ENCODE data around the gene MLH3. TPM values are rescaled to one million over a fixed set of nuclear protein-coding genes. Genes with fewer than 3 reads are reported as not detected.

The MLH3 gene
- total and polyA plus RNA-seq, 4 donors = 5.8 to 29.7 (median 9.9) TPM

DNA sequence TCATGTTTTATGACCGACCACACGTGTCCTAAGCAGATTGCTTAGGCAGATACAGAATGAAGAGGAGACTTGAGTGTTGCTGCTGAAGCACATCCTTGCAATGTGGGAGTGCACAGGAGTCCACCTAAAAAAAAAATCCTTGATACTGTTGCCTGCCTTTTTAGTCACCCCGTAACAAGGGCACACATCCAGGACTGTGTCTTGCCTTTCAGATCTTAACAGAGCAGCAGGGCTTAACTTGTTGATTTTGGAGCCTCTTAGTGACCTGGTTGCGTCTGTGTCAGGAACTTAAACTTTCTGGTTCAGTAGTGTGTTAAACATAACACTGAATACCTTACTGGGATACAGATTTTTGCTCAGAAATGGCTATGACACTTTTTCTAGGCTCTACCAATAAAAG, 42.1 kb downstream of the MLH3 start:
- Histone ChIP-seq H3K27me3 (ENCODE audit: control insufficient read depth in 4 of 4, insufficient read depth in 4 of 4, low read length in 3 of 4) (no peaks in the 10 kb centered on the region), H3K9me3 (ENCODE audit: control insufficient read depth in 4 of 4, low read length in 3 of 4) (no peaks in the 10 kb centered on the region), H3K27ac (ENCODE audit: low read depth in 1 of 2, low read length in 2 of 2) (no peak overlapping the region), H3K9ac (ENCODE audit: low read depth in 1 of 2, low read length in 2 of 2) (no peak overlapping the region), H3K4me3 (ENCODE audit: low read depth in 1 of 3, low read length in 3 of 3) (no peak overlapping the region), H3K36me3 (ENCODE audit: control insufficient read depth in 4 of 4, insufficient read depth in 3 of 4, low read depth in 1 of 4, low read length in 3 of 4) (peaks cover 7 to 55% (median 36%) of the 10 kb centered on the region in 4 donors), H3K4me1 (ENCODE audit: control insufficient read depth in 4 of 4, insufficient read depth in 4 of 4, low read length in 3 of 4) (peaks cover 0 to 3% (median under 1%) of the 10 kb centered on the region in 4 donors)
- TF ChIP-seq FOXA1 (IDR thresholded peaks at IDR 0.05) (no peak), HNF4A (conservative IDR thresholded peaks at IDR 0.05) (no peak), YY1 (IDR thresholded peaks at IDR 0.05) (no peak), NR2F2 (IDR thresholded peaks at IDR 0.05) (no peak), SP1 (IDR thresholded peaks at IDR 0.05) (no peak), FOXA2 (IDR thresholded peaks at IDR 0.05) (no peak)
- TF ChIP-seq, protein P1, sequence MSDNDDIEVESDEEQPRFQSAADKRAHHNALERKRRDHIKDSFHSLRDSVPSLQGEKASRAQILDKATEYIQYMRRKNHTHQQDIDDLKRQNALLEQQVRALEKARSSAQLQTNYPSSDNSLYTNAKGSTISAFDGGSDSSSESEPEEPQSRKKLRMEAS (IDR thresholded peaks at IDR 0.05) = no peak
- no peak for DNase-seq (ENCODE audit: low spot score)
- WGBS = 95% methylated on average over 4 of the region's 4 CpGs

DNA sequence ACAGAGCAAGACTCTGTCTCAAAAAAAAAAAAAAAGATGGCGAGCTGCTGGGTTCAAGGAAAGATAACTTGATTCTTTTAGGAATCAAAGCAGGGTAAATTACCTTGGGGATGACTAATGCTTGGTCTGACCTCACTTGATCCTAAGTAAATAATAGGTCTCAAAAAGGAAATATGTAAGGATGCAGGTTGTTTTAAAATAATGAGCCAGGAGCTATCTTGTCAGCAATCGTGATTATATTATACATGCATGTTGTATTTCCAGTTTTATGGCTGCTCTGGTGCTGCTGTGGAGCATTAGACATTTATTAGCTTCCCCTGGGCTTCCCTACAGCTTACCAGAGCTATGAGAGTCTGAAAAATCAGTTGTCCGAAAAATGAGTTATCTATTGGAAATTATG, 45.9 kb downstream of the MLH3 start:
- Histone ChIP-seq H3K36me3 (ENCODE audit: control insufficient read depth in 4 of 4, insufficient read depth in 3 of 4, low read depth in 1 of 4, low read length in 3 of 4) (peaks cover 7 to 43% (median 26%) of the 10 kb centered on the region in 4 donors), H3K27ac (ENCODE audit: low read depth in 1 of 2, low read length in 2 of 2) (no peak overlapping the region)

DNA sequence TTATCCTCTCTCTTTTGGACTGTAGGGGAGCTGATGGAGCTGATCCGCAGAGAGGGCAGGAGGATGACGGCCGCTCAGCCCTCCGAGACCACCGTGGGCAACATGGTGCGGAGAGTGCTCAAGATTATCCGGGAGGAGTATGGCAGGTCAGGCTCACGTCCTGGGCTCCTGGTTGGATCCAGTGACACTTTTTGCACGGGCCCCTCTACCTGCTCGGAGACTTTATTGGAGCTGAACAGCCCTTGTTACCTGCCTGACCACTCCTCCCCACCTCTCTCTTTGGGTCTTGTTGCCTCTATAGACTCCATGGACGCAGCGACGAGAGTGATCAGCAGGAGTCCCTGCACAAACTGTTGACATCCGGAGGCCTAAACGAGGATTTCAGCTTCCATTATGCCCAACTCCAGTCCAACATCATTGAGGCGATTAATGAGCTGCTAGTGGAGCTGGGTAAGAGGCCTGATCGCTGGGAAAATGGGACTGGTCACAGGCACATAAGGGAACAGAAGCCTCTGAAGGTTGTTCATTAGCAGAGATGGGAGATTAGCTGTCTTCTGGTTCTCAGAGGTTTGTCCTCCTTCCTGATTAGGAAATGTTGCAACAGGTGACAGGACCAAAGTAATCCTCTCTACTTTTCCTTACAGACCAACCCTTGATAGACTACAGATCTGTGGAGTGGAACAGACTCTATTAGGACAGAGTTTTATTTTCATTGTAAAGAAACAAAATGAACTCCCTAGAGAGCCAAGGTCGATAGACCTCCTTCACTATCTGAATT, 47.8 kb downstream of the MLH3 start:
- Histone ChIP-seq H3K9me3 (ENCODE audit: control insufficient read depth in 4 of 4, low read length in 3 of 4) (peaks cover 0 to 3% (median 0%) of the 10 kb centered on the region in 4 donors), H3K27ac (ENCODE audit: low read depth in 1 of 2, low read length in 2 of 2) (peak overlapping the region; percentile 52 to 67), H3K27me3 (ENCODE audit: control insufficient read depth in 4 of 4, insufficient read depth in 4 of 4, low read length in 3 of 4) (no peaks in the 10 kb centered on the region), H3K4me3 (ENCODE audit: low read depth in 1 of 3, low read length in 3 of 3) (peak overlapping the region; percentile 86 to 91 (median 87)), H3K9ac (ENCODE audit: low read depth in 1 of 2, low read length in 2 of 2) (peak overlapping the region; percentile 30 to 39), H3K36me3 (ENCODE audit: control insufficient read depth in 4 of 4, insufficient read depth in 3 of 4, low read depth in 1 of 4, low read length in 3 of 4) (peaks cover 7 to 27% (median 18%) of the 10 kb centered on the region in 4 donors), H3K4me1 (ENCODE audit: control insufficient read depth in 4 of 4, insufficient read depth in 4 of 4, low read length in 3 of 4) (peaks cover 0 to 17% (median 12%) of the 10 kb centered on the region in 4 donors)
- WGBS = 11% methylated on average over 18 of the region's 18 CpGs
- DNase-seq (ENCODE audit: low spot score) = no peak
- TF ChIP-seq HNF4A (conservative IDR thresholded peaks at IDR 0.05) (no peak), NR2F2 (IDR thresholded peaks at IDR 0.05) (no peak), HNF4G (IDR thresholded peaks at IDR 0.05) (no peak)
- TF ChIP-seq, protein P2, sequence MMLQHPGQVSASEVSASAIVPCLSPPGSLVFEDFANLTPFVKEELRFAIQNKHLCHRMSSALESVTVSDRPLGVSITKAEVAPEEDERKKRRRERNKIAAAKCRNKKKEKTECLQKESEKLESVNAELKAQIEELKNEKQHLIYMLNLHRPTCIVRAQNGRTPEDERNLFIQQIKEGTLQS (IDR thresholded peaks at IDR 0.05) = no peak

More for the DNA sequence above, 45.9 kb downstream of the MLH3 start:
- Histone ChIP-seq H3K4me1 (ENCODE audit: control insufficient read depth in 4 of 4, insufficient read depth in 4 of 4, low read length in 3 of 4) (peaks cover 0 to 17% (median 12%) of the 10 kb centered on the region in 4 donors), H3K9ac (ENCODE audit: low read depth in 1 of 2, low read length in 2 of 2) (no peak overlapping the region), H3K9me3 (ENCODE audit: control insufficient read depth in 4 of 4, low read length in 3 of 4) (peaks cover 0 to 3% (median 0%) of the 10 kb centered on the region in 4 donors), H3K4me3 (ENCODE audit: low read depth in 1 of 3, low read length in 3 of 3) (no peak overlapping the region), H3K27me3 (ENCODE audit: control insufficient read depth in 4 of 4, insufficient read depth in 4 of 4, low read length in 3 of 4) (no peaks in the 10 kb centered on the region)
- 96% methylated on average over 3 of the region's 3 CpGs for WGBS
- no peak for DNase-seq (ENCODE audit: low spot score)
- no peak for TF ChIP-seq EGR1 (IDR thresholded peaks at IDR 0.05; ENCODE audit: low read depth in 2 of 2)
- TF ChIP-seq, protein P3, sequence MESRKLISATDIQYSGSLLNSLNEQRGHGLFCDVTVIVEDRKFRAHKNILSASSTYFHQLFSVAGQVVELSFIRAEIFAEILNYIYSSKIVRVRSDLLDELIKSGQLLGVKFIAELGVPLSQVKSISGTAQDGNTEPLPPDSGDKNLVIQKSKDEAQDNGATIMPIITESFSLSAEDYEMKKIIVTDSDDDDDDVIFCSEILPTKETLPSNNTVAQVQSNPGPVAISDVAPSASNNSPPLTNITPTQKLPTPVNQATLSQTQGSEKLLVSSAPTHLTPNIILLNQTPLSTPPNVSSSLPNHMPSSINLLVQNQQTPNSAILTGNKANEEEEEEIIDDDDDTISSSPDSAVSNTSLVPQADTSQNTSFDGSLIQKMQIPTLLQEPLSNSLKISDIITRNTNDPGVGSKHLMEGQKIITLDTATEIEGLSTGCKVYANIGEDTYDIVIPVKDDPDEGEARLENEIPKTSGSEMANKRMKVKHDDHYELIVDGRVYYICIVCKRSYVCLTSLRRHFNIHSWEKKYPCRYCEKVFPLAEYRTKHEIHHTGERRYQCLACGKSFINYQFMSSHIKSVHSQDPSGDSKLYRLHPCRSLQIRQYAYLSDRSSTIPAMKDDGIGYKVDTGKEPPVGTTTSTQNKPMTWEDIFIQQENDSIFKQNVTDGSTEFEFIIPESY (IDR thresholded peaks at IDR 0.05) = no peak

Data from liver (tissue), 9 donors.